GM23338 (cell line): ENCODE data around the gene EXOC6. TPM values are rescaled to one million over a fixed set of nuclear protein-coding genes. Genes with fewer than 3 reads are reported as not detected.

Source experiments
- ATAC-seq: fragments of 200-7000 bp; cut with Tn5 transposase; 3 replicates; pipeline ENCODE4 v1.9.1; 2020
- DNase-seq: peaks from one replicate; pipeline ENCODE4 v3.0.0-alpha.2; 2015; ENCODE audit warnings: low spot score
- H2AFZ ChIP-seq: fragments of 200-600 bp; sonication (generic); 2 replicates; pipeline ENCODE4 v1.8.0; 2016; ENCODE audit warnings: antibody characterized with exemption, mild to moderate bottlenecking, moderate library complexity
- H3F3A ChIP-seq: fragments of 200-600 bp; sonication (generic); replicated peaks from 2 replicates; pipeline ENCODE4 v1.8.0; 2017; ENCODE audit warnings: antibody characterized with exemption, mixed run types, low read depth
- H3K27ac ChIP-seq: fragments of 200-600 bp; sonication (generic); 2 replicates; pipeline ENCODE4 v1.6.1; 2016; ENCODE audit warnings: low read depth
- H3K27me3 ChIP-seq: fragments of 200-600 bp; sonication (generic); 2 replicates; pipeline ENCODE4 v1.8.0; 2016; ENCODE audit warnings: mild to moderate bottlenecking, mixed run types, moderate library complexity; ENCODE audit not compliant: insufficient read depth
- H3K36me3 ChIP-seq: fragments of 200-600 bp; sonication (generic); 2 replicates; pipeline ENCODE4 v1.8.0; 2016; ENCODE audit warnings: mild to moderate bottlenecking; ENCODE audit not compliant: insufficient read depth
- H3K4me1 ChIP-seq: fragments of 200-600 bp; sonication (generic); 2 replicates; pipeline ENCODE4 v1.8.0; 2016; ENCODE audit warnings: mild to moderate bottlenecking, moderate library complexity; ENCODE audit not compliant: insufficient read depth
- H3K4me2 ChIP-seq: fragments of 200-600 bp; sonication (generic); 2 replicates; pipeline ENCODE4 v1.7.1; 2017; ENCODE audit warnings: mixed run types
- H3K4me3 ChIP-seq: fragments of 200-600 bp; sonication (generic); 2 replicates; pipeline ENCODE4 v1.6.1; 2016; ENCODE audit warnings: mixed run types
- H3K79me2 ChIP-seq: fragments of 200-600 bp; sonication (generic); replicated peaks from 2 replicates; pipeline ENCODE4 v1.8.0; 2017; ENCODE audit warnings: mild to moderate bottlenecking; ENCODE audit not compliant: insufficient read depth
- H3K9me2 ChIP-seq: fragments of 200-600 bp; sonication (generic); 2 replicates; pipeline ENCODE4 v1.8.0; 2017; ENCODE audit not compliant: insufficient read depth
- H4K20me1 ChIP-seq: fragments of 200-600 bp; sonication (generic); replicated peaks from 2 replicates; pipeline ENCODE4 v1.8.0; 2017; ENCODE audit warnings: mild to moderate bottlenecking; ENCODE audit not compliant: insufficient read depth
- H3K27ac Mint-ChIP-seq: 2 replicates; pipeline ENCODE4 v1.8.0; 2020; ENCODE audit warnings: inconsistent platforms, mild to moderate bottlenecking, moderate library complexity, mixed read lengths
- H3K27me3 Mint-ChIP-seq: 3 replicates; pipeline ENCODE4 v1.8.0; 2022; ENCODE audit warnings: low read depth, mild to moderate bottlenecking, moderate library complexity, mixed read lengths, inconsistent platforms; ENCODE audit not compliant: insufficient read depth, poor library complexity
- H3K36me3 Mint-ChIP-seq: 3 replicates; pipeline ENCODE4 v1.8.0; 2021; ENCODE audit warnings: low read depth, mild to moderate bottlenecking, inconsistent platforms, moderate library complexity, mixed read lengths
- H3K4me1 Mint-ChIP-seq: 3 replicates; pipeline ENCODE4 v1.8.0; 2020; ENCODE audit warnings: mild to moderate bottlenecking, inconsistent platforms, mixed read lengths
- H3K4me3 Mint-ChIP-seq: 3 replicates; pipeline ENCODE4 v1.8.0; 2021; ENCODE audit warnings: moderate library complexity, mild to moderate bottlenecking, inconsistent platforms, mixed read lengths
- H3K9me3 Mint-ChIP-seq: 3 replicates; pipeline ENCODE4 v1.8.0; 2020; ENCODE audit warnings: moderate library complexity, mild to moderate bottlenecking, inconsistent platforms, mixed read lengths
- CREB1 ChIP-seq: fragments of 250-450 bp; sonication (Bioruptor Pico); IDR thresholded peaks from 2 replicates; pipeline ENCODE4 v1.5.0; 2020; ENCODE audit warnings: low read depth, mild to moderate bottlenecking, moderate library complexity
- ETS1 ChIP-seq: IDR thresholded peaks from 2 replicates; pipeline ENCODE4 v1.6.1; 2016; ENCODE audit warnings: antibody characterized with exemption
- EZH2 ChIP-seq: fragments of 200-600 bp; sonication (generic); IDR thresholded peaks from one replicate; pipeline ENCODE4 v1.8.0; 2017; ENCODE audit warnings: antibody characterized with exemption, mild to moderate bottlenecking, low read depth; ENCODE audit not compliant: unreplicated experiment
- JUNB ChIP-seq: IDR thresholded peaks from one replicate; pipeline ENCODE4 v1.6.1; 2016; ENCODE audit warnings: antibody characterized with exemption; ENCODE audit not compliant: unreplicated experiment
- ZNF114 ChIP-seq: fragments of 250-450 bp; sonication (Bioruptor Pico); IDR thresholded peaks from 2 replicates; pipeline ENCODE4 v1.5.0; 2020; ENCODE audit warnings: mild to moderate bottlenecking, moderate library complexity
- ZNF331 ChIP-seq: fragments of 250-450 bp; sonication (Bioruptor Pico); IDR thresholded peaks from 2 replicates; pipeline ENCODE4 v1.5.0; 2020; ENCODE audit warnings: low read depth, mild to moderate bottlenecking, moderate library complexity
- polyA plus RNA-seq: library from polyadenylated mRNA; unstranded; fragments of >200 nt; fragmentation: Nextera tagmentation; extraction: Ambion mirVana; gene quantifications from 2 replicates; pipeline ENCODE4 v1.2.1, GENCODE V29; 2016
- total RNA-seq: library from RNA; depleted of rRNA; stranded (reverse); fragments of >200 nt; shearing (Covaris generic); gene quantifications from 2 replicates; pipeline ENCODE4 v1.2.3, GENCODE V29; 2014
- TF ChIP-seq, protein P1 (sequence below): fragments of 250-450 bp; sonication (Bioruptor Pico); IDR thresholded peaks from 2 replicates; pipeline ENCODE4 v1.5.0; 2020; ENCODE audit warnings: mild to moderate bottlenecking, moderate library complexity

EXOC6 gene
- total and polyA plus RNA-seq, 2 experiments from 2014 or later = 5.0 to 6.0 TPM

DNA sequence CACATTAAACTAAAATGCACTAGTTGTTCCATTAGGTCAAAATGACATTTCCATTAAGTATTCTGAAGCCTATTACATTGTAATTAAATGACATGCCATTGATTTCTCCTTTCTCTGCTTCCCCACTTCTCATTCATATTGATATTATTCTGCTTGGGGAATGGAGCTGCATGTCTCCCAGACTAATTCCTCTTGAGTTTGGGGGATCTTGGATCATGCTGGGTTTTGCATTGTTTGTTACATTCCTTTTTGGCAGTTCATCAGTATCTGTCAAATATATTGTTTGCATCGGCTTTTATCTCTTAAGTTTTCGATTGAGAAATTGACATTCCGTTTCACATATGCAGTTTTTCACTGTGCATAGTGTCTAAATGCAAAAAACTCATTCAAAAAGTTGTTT is 147.2 kb downstream of the EXOC6 start:
- DNase-seq (peak; percentile 53), ATAC-seq (peak; percentile 56)
- Histone ChIP-seq H3K4me2 (peak overlapping the region; percentile 5), H3K9me2 (no peaks in the 10 kb centered on the region), H4K20me1 (no peaks in the 10 kb centered on the region), H3K4me1 (peaks cover 22% of the 10 kb centered on the region), H3K27ac (no peak overlapping the region), H3K36me3 (no peaks in the 10 kb centered on the region), H3K79me2 (no peaks in the 10 kb centered on the region), H3K4me3 (no peak overlapping the region), H2AFZ (no peak overlapping the region), H3F3A (no peaks in the 10 kb centered on the region), H3K27me3 (no peaks in the 10 kb centered on the region)
- 0 out of 3 replicates have a peak overlapping the region, but pooled peaks have one; percentile 0 for H3K4me3 Mint-ChIP-seq
- H3K27ac Mint-ChIP-seq = no peak overlapping the region
- no peaks in the 10 kb centered on the region for H3K36me3 Mint-ChIP-seq
- no peaks in the 10 kb centered on the region for H3K9me3 Mint-ChIP-seq
- H3K4me1 Mint-ChIP-seq = peaks cover 28% of the 10 kb centered on the region
- no peak for TF ChIP-seq CREB1 (CRISPR knock-in tag)
- TF ChIP-seq ZNF114 (CRISPR knock-in tag) = no peak
- TF ChIP-seq EZH2 = no peak
- TF ChIP-seq, protein P1, sequence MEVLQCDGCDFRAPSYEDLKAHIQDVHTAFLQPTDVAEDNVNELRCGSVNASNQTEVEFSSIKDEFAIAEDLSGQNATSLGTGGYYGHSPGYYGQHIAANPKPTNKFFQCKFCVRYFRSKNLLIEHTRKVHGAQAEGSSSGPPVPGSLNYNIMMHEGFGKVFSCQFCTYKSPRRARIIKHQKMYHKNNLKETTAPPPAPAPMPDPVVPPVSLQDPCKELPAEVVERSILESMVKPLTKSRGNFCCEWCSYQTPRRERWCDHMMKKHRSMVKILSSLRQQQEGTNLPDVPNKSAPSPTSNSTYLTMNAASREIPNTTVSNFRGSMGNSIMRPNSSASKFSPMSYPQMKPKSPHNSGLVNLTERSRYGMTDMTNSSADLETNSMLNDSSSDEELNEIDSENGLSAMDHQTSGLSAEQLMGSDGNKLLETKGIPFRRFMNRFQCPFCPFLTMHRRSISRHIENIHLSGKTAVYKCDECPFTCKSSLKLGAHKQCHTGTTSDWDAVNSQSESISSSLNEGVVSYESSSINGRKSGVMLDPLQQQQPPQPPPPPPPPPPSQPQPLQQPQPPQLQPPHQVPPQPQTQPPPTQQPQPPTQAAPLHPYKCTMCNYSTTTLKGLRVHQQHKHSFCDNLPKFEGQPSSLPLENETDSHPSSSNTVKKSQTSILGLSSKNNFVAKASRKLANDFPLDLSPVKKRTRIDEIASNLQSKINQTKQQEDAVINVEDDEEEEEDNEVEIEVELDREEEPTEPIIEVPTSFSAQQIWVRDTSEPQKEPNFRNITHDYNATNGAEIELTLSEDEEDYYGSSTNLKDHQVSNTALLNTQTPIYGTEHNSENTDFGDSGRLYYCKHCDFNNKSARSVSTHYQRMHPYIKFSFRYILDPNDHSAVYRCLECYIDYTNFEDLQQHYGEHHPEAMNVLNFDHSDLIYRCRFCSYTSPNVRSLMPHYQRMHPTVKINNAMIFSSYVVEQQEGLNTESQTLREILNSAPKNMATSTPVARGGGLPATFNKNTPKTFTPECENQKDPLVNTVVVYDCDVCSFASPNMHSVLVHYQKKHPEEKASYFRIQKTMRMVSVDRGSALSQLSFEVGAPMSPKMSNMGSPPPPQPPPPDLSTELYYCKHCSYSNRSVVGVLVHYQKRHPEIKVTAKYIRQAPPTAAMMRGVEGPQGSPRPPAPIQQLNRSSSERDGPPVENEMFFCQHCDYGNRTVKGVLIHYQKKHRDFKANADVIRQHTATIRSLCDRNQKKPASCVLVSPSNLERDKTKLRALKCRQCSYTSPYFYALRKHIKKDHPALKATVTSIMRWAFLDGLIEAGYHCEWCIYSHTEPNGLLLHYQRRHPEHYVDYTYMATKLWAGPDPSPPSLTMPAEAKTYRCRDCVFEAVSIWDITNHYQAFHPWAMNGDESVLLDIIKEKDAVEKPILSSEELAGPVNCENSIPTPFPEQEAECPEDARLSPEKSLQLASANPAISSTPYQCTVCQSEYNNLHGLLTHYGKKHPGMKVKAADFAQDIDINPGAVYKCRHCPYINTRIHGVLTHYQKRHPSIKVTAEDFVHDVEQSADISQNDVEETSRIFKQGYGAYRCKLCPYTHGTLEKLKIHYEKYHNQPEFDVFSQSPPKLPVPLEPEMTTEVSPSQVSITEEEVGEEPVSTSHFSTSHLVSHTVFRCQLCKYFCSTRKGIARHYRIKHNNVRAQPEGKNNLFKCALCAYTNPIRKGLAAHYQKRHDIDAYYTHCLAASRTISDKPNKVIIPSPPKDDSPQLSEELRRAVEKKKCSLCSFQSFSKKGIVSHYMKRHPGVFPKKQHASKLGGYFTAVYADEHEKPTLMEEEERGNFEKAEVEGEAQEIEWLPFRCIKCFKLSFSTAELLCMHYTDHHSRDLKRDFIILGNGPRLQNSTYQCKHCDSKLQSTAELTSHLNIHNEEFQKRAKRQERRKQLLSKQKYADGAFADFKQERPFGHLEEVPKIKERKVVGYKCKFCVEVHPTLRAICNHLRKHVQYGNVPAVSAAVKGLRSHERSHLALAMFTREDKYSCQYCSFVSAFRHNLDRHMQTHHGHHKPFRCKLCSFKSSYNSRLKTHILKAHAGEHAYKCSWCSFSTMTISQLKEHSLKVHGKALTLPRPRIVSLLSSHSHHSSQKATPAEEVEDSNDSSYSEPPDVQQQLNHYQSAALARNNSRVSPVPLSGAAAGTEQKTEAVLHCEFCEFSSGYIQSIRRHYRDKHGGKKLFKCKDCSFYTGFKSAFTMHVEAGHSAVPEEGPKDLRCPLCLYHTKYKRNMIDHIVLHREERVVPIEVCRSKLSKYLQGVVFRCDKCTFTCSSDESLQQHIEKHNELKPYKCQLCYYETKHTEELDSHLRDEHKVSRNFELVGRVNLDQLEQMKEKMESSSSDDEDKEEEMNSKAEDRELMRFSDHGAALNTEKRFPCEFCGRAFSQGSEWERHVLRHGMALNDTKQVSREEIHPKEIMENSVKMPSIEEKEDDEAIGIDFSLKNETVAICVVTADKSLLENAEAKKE (CRISPR knock-in tag) = no peak
- no peak for TF ChIP-seq JUNB
- TF ChIP-seq ETS1 = no peak
- TF ChIP-seq ZNF331 (CRISPR knock-in tag) = no peak
- no peaks in the 10 kb centered on the region for H3K27me3 Mint-ChIP-seq
